AG04449 (cell line): ENCODE measurements around the gene S100A7.
"Not testable (repeated sequence)": the region's sequence is repeated elsewhere in the genome, so short reads cannot be mapped to it uniquely, and the experiment has no call there.

ENCODE experiments used
- CTCF ChIA-PET: fragments of 350-600 bp; formaldehyde crosslinking; extraction: SDS; loops from one replicate; lab custom pipeline; 2021; ENCODE audit warnings: antibody characterized with exemption; lab: Yijun Ruan, JAX
- POLR2A ChIA-PET: fragments of 400-600, 350-600 bp; formaldehyde crosslinking; extraction: SDS; loops from one replicate; lab custom pipeline; 2020; ENCODE audit warnings: antibody characterized with exemption, inconsistent platforms; lab: Yijun Ruan, JAX
- DNase-seq: peaks from one replicate; pipeline ENCODE4 v3.0.0-alpha.2; 2010; ENCODE audit warnings: low read depth, low spot score
- H3K4me3 ChIP-seq: 2 replicates; pipeline ENCODE4 v1.5.1; 2011; ENCODE audit warnings: low read depth, mild to moderate bottlenecking, control low read depth, low read length
- CTCF ChIP-seq: IDR thresholded peaks from one replicate; pipeline ENCODE4 v1.5.1; 2011; ENCODE audit warnings: mild to moderate bottlenecking, moderate library complexity, low read length, control low read depth, inconsistent platforms; ENCODE audit not compliant: insufficient read depth; ENCODE audit errors: missing control alignments

S100A7 gene

GRCh38 chr1:153459655-153460054, 796 bp downstream of the S100A7 start:
- TF ChIP-seq CTCF, result no peak
- POLR2A ChIA-PET, result no interaction called here
- H3K4me3 ChIP-seq, result no peak overlapping the region
- no peak for DNase-seq
- CTCF ChIA-PET, result interaction anchor here (1.2 kb wide), 1 partner anchor 35 kb away, joined by 6 read pairs; no protein-coding TSS in a partner anchor

- no peak overlapping the region for H3K4me3 ChIP-seq
- CTCF ChIA-PET, result interaction anchor here (1.2 to 1.6 kb wide), 3 partner anchors 10 to 39 kb away, joined by 3 to 11 read pairs (median 4); no protein-coding TSS in a partner anchor
- TF ChIP-seq CTCF, result no peak
- POLR2A ChIA-PET, result no interaction called here
- DNase-seq, result no peak
These were observed 4.1 kb downstream of the S100A7 start for GRCh38 chr1:153456396-153456795.

GRCh38 chr1:153448851-153449250, 11.6 kb downstream of the S100A7 start:
- DNase-seq, H3K4me3 ChIP-seq, POLR2A ChIA-PET, CTCF ChIA-PET: not testable (repeated sequence)

- DNase-seq, result peak; percentile 23
- H3K4me3 ChIP-seq, result no peak overlapping the region
- TF ChIP-seq CTCF, result no peak
- ChIA-PET CTCF (no interaction called here), POLR2A (interaction anchor here (0.9 kb wide), 1 partner anchor 41 kb away, joined by 3 read pairs; no protein-coding TSS in a partner anchor)
These were observed 12.8 kb downstream of the S100A7 start for GRCh38 chr1:153447498-153448170.

GRCh38 chr1:153444078-153444477, 16.4 kb downstream of the S100A7 start:
- no peak overlapping the region for H3K4me3 ChIP-seq
- DNase-seq, result no peak
- POLR2A ChIA-PET, result no interaction called here
- CTCF ChIA-PET, result no interaction called here
- TF ChIP-seq CTCF, result no peak

- POLR2A ChIA-PET, result no interaction called here
- H3K4me3 ChIP-seq, result no peak overlapping the region
These were observed 17.0 kb downstream of the S100A7 start for GRCh38 chr1:153443486-153443885.

More at GRCh38 chr1:153443486-153443885, 17.0 kb downstream of the S100A7 start:
- DNase-seq, result no peak
- no peak for TF ChIP-seq CTCF
- CTCF ChIA-PET, result no interaction called here
